CD8-positive, alpha-beta memory T cell (primary cell): Measurements from ENCODE around the gene CYP4F12. TPM values are rescaled to one million over a fixed set of nuclear protein-coding genes. Genes with fewer than 3 reads are reported as not detected.

Source experiments
- CTCF ChIA-PET: fragments of 350-600 bp; sonication (Branson Sonifier 250); formaldehyde crosslinking; loops from one replicate; lab custom pipeline; 2021; ENCODE audit warnings: antibody characterized with exemption; lab: Charles Lee
- POLR2A ChIA-PET: fragments of 350-600 bp; sonication (Branson Sonifier 250); formaldehyde crosslinking; loops from one replicate; lab custom pipeline; 2021; ENCODE audit warnings: antibody characterized with exemption; lab: Charles Lee
- DNase-seq, 5 donors: peaks; one replicate each; pipeline versions ENCODE4 v3.0.0 to v3.0.0-alpha.2; 2020 to 2022; ENCODE audit warnings: mixed read lengths in 1 of 5
- H3K27ac ChIP-seq: one replicate; pipeline ENCODE4 v1.7.0; 2013; ENCODE audit warnings: low read depth, mild to moderate bottlenecking, low read length, moderate library complexity
- H3K27me3 ChIP-seq: 2 replicates; pipeline ENCODE4 v1.7.0; 2013; ENCODE audit warnings: low read length, mild to moderate bottlenecking; ENCODE audit not compliant: insufficient read depth, poor library complexity, severe bottlenecking
- H3K36me3 ChIP-seq: 2 replicates; pipeline ENCODE4 v1.7.0; 2013; ENCODE audit warnings: mild to moderate bottlenecking, low read length, moderate library complexity; ENCODE audit not compliant: insufficient read depth
- H3K4me1 ChIP-seq: 2 replicates; pipeline ENCODE4 v1.7.0; 2013; ENCODE audit warnings: mild to moderate bottlenecking, low read length, moderate library complexity; ENCODE audit not compliant: insufficient read depth
- H3K4me3 ChIP-seq: 2 replicates; pipeline ENCODE4 v1.7.0; 2013; ENCODE audit warnings: mild to moderate bottlenecking, low read length
- H3K9me3 ChIP-seq: 2 replicates; pipeline ENCODE4 v1.7.0; 2013; ENCODE audit warnings: mild to moderate bottlenecking, low read length
- H3K27ac Mint-ChIP-seq, 8 donors: one replicate each; pipeline ENCODE4 v1.8.0; 2020 to 2021; ENCODE audit warnings: mixed read lengths in 8 of 8, mild to moderate bottlenecking in 6 of 8, inconsistent platforms in 3 of 8, moderate library complexity in 3 of 8
- H3K27me3 Mint-ChIP-seq, 2 donors: one replicate each; pipeline ENCODE4 v1.8.0; 2020 to 2021; ENCODE audit warnings: mixed read lengths in 2 of 2, mild to moderate bottlenecking in 1 of 2, moderate library complexity in 1 of 2
- H3K36me3 Mint-ChIP-seq, 3 donors: one replicate each; pipeline ENCODE4 v1.8.0; 2020 to 2021; ENCODE audit warnings: mixed read lengths in 3 of 3, inconsistent platforms in 1 of 3, mild to moderate bottlenecking in 1 of 3
- H3K4me1 Mint-ChIP-seq, 3 donors: one replicate each; pipeline ENCODE4 v1.8.0; 2020 to 2021; ENCODE audit warnings: mixed read lengths in 3 of 3, inconsistent platforms in 1 of 3, mild to moderate bottlenecking in 1 of 3
- H3K4me3 Mint-ChIP-seq, 7 donors: one replicate each; pipeline ENCODE4 v1.8.0; 2020 to 2021; ENCODE audit warnings: mixed read lengths in 7 of 7, mild to moderate bottlenecking in 6 of 7, moderate library complexity in 4 of 7, inconsistent platforms in 2 of 7
- H3K9me3 Mint-ChIP-seq, 5 donors: one replicate each; pipeline ENCODE4 v1.8.0; 2020 to 2022; ENCODE audit warnings: mixed read lengths in 5 of 5, mild to moderate bottlenecking in 3 of 5, moderate library complexity in 2 of 5, inconsistent platforms in 1 of 5
- polyA plus RNA-seq: library from polyadenylated mRNA; unstranded; fragments of 300-500 nt; fragmentation: Illumina TruSeq; gene quantifications from one replicate; pipeline ENCODE4 v1.2.3, GENCODE V29; 2021
- total RNA-seq, 2 experiments: library from RNA; stranded (reverse); gene quantifications; one replicate each; pipeline ENCODE4 v1.2.3, GENCODE V29; 2021

CYP4F12 gene
- total and polyA plus RNA-seq, 3 experiments from 2014 or later: 0.93 to 1.3 TPM; not detected in 1

GRCh38 chr19:15730538-15730937 lies 57.7 kb downstream of the CYP4F12 start:
- Mint-ChIP-seq H3K9me3 (peaks cover 0 to 7% (median 0%) of the 10 kb centered on the region in 5 donors), H3K36me3 (no peaks in the 10 kb centered on the region), H3K27me3 (peaks cover 11 to 39% of the 10 kb centered on the region in 2 donors), H3K4me3 (peak overlapping the region in 2 of 7 donors; percentile 40 to 51), H3K4me1 (peaks cover 13 to 23% (median 15%) of the 10 kb centered on the region in 3 donors), H3K27ac (peak overlapping the region in 1 of 8 donors; percentile 44)
- H3K36me3 ChIP-seq: no peaks in the 10 kb centered on the region
- H3K27ac ChIP-seq: no peak overlapping the region
- H3K9me3 ChIP-seq: no peaks in the 10 kb centered on the region
- ChIA-PET POLR2A (no interaction called here), CTCF (no interaction called here)
- DNase-seq: no peak
- no peaks in the 10 kb centered on the region for H3K27me3 ChIP-seq
- H3K4me3 ChIP-seq: no peak overlapping the region
- H3K4me1 ChIP-seq: no peaks in the 10 kb centered on the region

- Mint-ChIP-seq H3K4me3 (no peak overlapping the region), H3K4me1 (peaks cover 11 to 16% (median 13%) of the 10 kb centered on the region in 3 donors), H3K9me3 (peaks cover 0 to 7% (median 0%) of the 10 kb centered on the region in 5 donors), H3K36me3 (no peaks in the 10 kb centered on the region), H3K27me3 (peaks cover 8 to 23% of the 10 kb centered on the region in 2 donors), H3K27ac (no peak overlapping the region)
- POLR2A ChIA-PET: no interaction called here
- CTCF ChIA-PET: no interaction called here
- H3K27ac ChIP-seq: no peak overlapping the region
- no peak for DNase-seq
- no peaks in the 10 kb centered on the region for H3K4me1 ChIP-seq
- no peaks in the 10 kb centered on the region for H3K9me3 ChIP-seq
- H3K27me3 ChIP-seq: no peaks in the 10 kb centered on the region
- H3K4me3 ChIP-seq: no peak overlapping the region
- H3K36me3 ChIP-seq: no peaks in the 10 kb centered on the region
These were observed 59.5 kb downstream of the CYP4F12 start for GRCh38 chr19:15732388-15732787.

GRCh38 chr19:15733895-15734294 lies 61.0 kb downstream of the CYP4F12 start:
- DNase-seq: no peak
- no peaks in the 10 kb centered on the region for H3K27me3 ChIP-seq
- CTCF ChIA-PET: no interaction called here
- H3K27ac ChIP-seq: no peak overlapping the region
- peaks cover 11 to 15% (median 13%) of the 10 kb centered on the region in 3 donors for H3K4me1 Mint-ChIP-seq
- H3K4me3 Mint-ChIP-seq: no peak overlapping the region
- peaks cover 4 to 8% of the 10 kb centered on the region in 2 donors for H3K27me3 Mint-ChIP-seq
- H3K4me1 ChIP-seq: no peaks in the 10 kb centered on the region
- H3K9me3 ChIP-seq: no peaks in the 10 kb centered on the region
- H3K27ac Mint-ChIP-seq: no peak overlapping the region
- peaks cover 0 to 7% (median 0%) of the 10 kb centered on the region in 5 donors for H3K9me3 Mint-ChIP-seq
- H3K36me3 Mint-ChIP-seq: no peaks in the 10 kb centered on the region
- no peaks in the 10 kb centered on the region for H3K36me3 ChIP-seq
- H3K4me3 ChIP-seq: no peak overlapping the region
- POLR2A ChIA-PET: no interaction called here

- no peaks in the 10 kb centered on the region for H3K4me1 ChIP-seq
- no peak within 1 kb of the TSS for H3K4me3 ChIP-seq
- H3K27me3 ChIP-seq: peaks cover 3% of the 10 kb centered on the region
- H3K4me1 Mint-ChIP-seq: peaks cover 0 to 2% (median 0%) of the 10 kb centered on the region in 3 donors
- H3K9me3 Mint-ChIP-seq: peaks cover 0 to 18% (median 10%) of the 10 kb centered on the region in 5 donors
- no peak for DNase-seq
- H3K4me3 Mint-ChIP-seq: no peak within 1 kb of the TSS
- CTCF ChIA-PET: no interaction called here
- H3K27me3 Mint-ChIP-seq: peaks cover 11 to 27% of the 10 kb centered on the region in 2 donors
- POLR2A ChIA-PET: no interaction called here
- no peaks in the 10 kb centered on the region for H3K9me3 ChIP-seq
- no peaks in the 10 kb centered on the region for H3K36me3 ChIP-seq
- H3K27ac ChIP-seq: no peak within 1 kb of the TSS
- no peak within 1 kb of the TSS for H3K27ac Mint-ChIP-seq
- H3K36me3 Mint-ChIP-seq: peaks cover 0 to 8% (median 4%) of the 10 kb centered on the region in 3 donors
These were observed 64.8 kb downstream of the CYP4F12 start, which contains the start of gene OR10H3 for GRCh38 chr19:15737722-15738121. Gene OR10H3, plus strand, starts transcription at chr19:15737985. Its CDS starts 3,408 bp downstream, at chr19:15741393.

- Mint-ChIP-seq H3K27me3 (peaks cover 19 to 46% of the 10 kb centered on the region in 2 donors), H3K4me1 (no peaks in the 10 kb centered on the region), H3K27ac (no peak overlapping the region), H3K9me3 (peaks cover 0 to 18% (median 10%) of the 10 kb centered on the region in 5 donors), H3K4me3 (no peak overlapping the region), H3K36me3 (peaks cover 0 to 8% (median 4%) of the 10 kb centered on the region in 3 donors)
- no peaks in the 10 kb centered on the region for H3K36me3 ChIP-seq
- peaks cover 3% of the 10 kb centered on the region for H3K27me3 ChIP-seq
- POLR2A ChIA-PET: no interaction called here
- DNase-seq: no peak
- CTCF ChIA-PET: no interaction called here
- H3K27ac ChIP-seq: no peak overlapping the region
- no peaks in the 10 kb centered on the region for H3K4me1 ChIP-seq
- H3K9me3 ChIP-seq: no peaks in the 10 kb centered on the region
- H3K4me3 ChIP-seq: no peak overlapping the region
These were observed 67.9 kb downstream of the CYP4F12 start for GRCh38 chr19:15740785-15741184.

Other genes starting within 250 kb of the CYP4F12 start
- 10 to 100 TPM; 28.9 to 31.2 TPM for gene WIZ, start 223.1 kb upstream of the CYP4F12 start, total RNA-seq
- 1.8 TPM for gene WIZ, start 223.1 kb upstream of the CYP4F12 start, polyA plus RNA-seq
- 100 to 1,000 TPM; 120 to 125 TPM for gene RASAL3, start 208.5 kb upstream of the CYP4F12 start, total RNA-seq
- 144 TPM for gene RASAL3, start 208.5 kb upstream of the CYP4F12 start, polyA plus RNA-seq
- gene PGLYRP2, start 193.6 kb upstream of the CYP4F12 start, total RNA-seq: under 1 TPM in 1 of 2 experiments, not detected in 1; 0.13 TPM
- 0.49 TPM for gene PGLYRP2, start 193.6 kb upstream of the CYP4F12 start, polyA plus RNA-seq
- under 1 TPM; 0.71 to 0.79 TPM for gene CYP4F22, start 164.6 kb upstream of the CYP4F12 start, total RNA-seq
- 5.1 TPM for gene CYP4F22, start 164.6 kb upstream of the CYP4F12 start, polyA plus RNA-seq
- gene CYP4F8, start 57.9 kb upstream of the CYP4F12 start, total RNA-seq: not detected
- not detected for gene CYP4F8, start 57.9 kb upstream of the CYP4F12 start, polyA plus RNA-seq
- gene CYP4F3, start 32.2 kb upstream of the CYP4F12 start, total RNA-seq: under 1 TPM; 0.16 to 0.28 TPM
- gene CYP4F3, start 32.2 kb upstream of the CYP4F12 start, polyA plus RNA-seq: not detected
- not detected for gene OR10H2, start 54.9 kb downstream of the CYP4F12 start, total RNA-seq
- gene OR10H2, start 54.9 kb downstream of the CYP4F12 start, polyA plus RNA-seq: not detected
- not detected for gene OR10H3, start 64.9 kb downstream of the CYP4F12 start, total RNA-seq
- not detected for gene OR10H3, start 64.9 kb downstream of the CYP4F12 start, polyA plus RNA-seq
- not detected for gene OR10H5, start 114.6 kb downstream of the CYP4F12 start, total RNA-seq
- not detected for gene OR10H5, start 114.6 kb downstream of the CYP4F12 start, polyA plus RNA-seq
- not detected for gene OR10H1, start 142.6 kb downstream of the CYP4F12 start, total RNA-seq
- gene OR10H1, start 142.6 kb downstream of the CYP4F12 start, polyA plus RNA-seq: not detected
- gene CYP4F2, start 225.0 kb downstream of the CYP4F12 start, total RNA-seq: not detected
- gene CYP4F2, start 225.0 kb downstream of the CYP4F12 start, polyA plus RNA-seq: not detected